IMR-90 (cell line): ENCODE measurements around the gene CCSER1. TPM values are rescaled to one million over a fixed set of nuclear protein-coding genes. Genes with fewer than 3 reads are reported as not detected.
"Not testable (repeated sequence)": the region's sequence is repeated elsewhere in the genome, so short reads cannot be mapped to it uniquely, and the experiment has no call there.

ENCODE experiments used
- ATAC-seq: fragments of 200-7000 bp; cut with Tn5 transposase; 2 replicates; pipeline ENCODE4 v1.9.1; 2020; ENCODE audit warnings: low read depth, mild to moderate bottlenecking, moderate library complexity
- BruUV-seq: library from RNA; stranded (reverse); fragments of 400-500 nt; replicated peaks from 2 replicates; lab custom pipeline; 2021; lab: Mats Ljungman, UMichigan
- CTCF ChIA-PET: fragments of 300-600 bp; formaldehyde crosslinking; extraction: SDS; loops from one replicate; lab custom pipeline; 2021; ENCODE audit warnings: antibody characterized with exemption; lab: Yijun Ruan, JAX
- POLR2A ChIA-PET: fragments of 300-600 bp; sonication (Branson Sonifier 250); formaldehyde crosslinking; loops from one replicate; lab custom pipeline; 2022; ENCODE audit warnings: antibody characterized with exemption; ENCODE audit not compliant: unreplicated experiment; lab: Charles Lee
- DNase-seq: peaks from one replicate; pipeline ENCODE4 v3.0.0; 2013
- H2AFZ ChIP-seq: replicated peaks from 2 replicates; pipeline ENCODE3; 2013; ENCODE audit warnings: low read length, mild to moderate bottlenecking; ENCODE audit not compliant: poor library complexity
- H2AK5ac ChIP-seq: 2 replicates; pipeline ENCODE4 v1.6.1; 2013; ENCODE audit warnings: low read depth, low read length, inconsistent platforms
- H2AK9ac ChIP-seq: replicated peaks from 2 replicates; pipeline ENCODE3; 2013; ENCODE audit warnings: mild to moderate bottlenecking, low read depth, low read length, moderate library complexity; ENCODE audit not compliant: poor library complexity
- H2BK120ac ChIP-seq: 2 replicates; pipeline ENCODE4 v1.6.1; 2013; ENCODE audit warnings: low read depth, low read length, inconsistent platforms
- H2BK15ac ChIP-seq: 3 replicates; pipeline ENCODE4 v1.6.1; 2013; ENCODE audit warnings: low read depth, low read length, inconsistent platforms
- H2BK20ac ChIP-seq: 2 replicates; pipeline ENCODE4 v1.6.1; 2013; ENCODE audit warnings: low read depth, mild to moderate bottlenecking, inconsistent platforms, low read length, moderate library complexity
- H2BK5ac ChIP-seq: 2 replicates; pipeline ENCODE4 v1.6.1; 2013; ENCODE audit warnings: mild to moderate bottlenecking, low read depth, low read length, inconsistent platforms; ENCODE audit not compliant: poor library complexity, severe bottlenecking
- H3K14ac ChIP-seq: replicated peaks from 2 replicates; pipeline ENCODE4 v1.6.1; 2013; ENCODE audit warnings: low read depth, low read length, inconsistent platforms
- H3K18ac ChIP-seq: 2 replicates; pipeline ENCODE4 v1.6.1; 2013; ENCODE audit warnings: low read depth, low read length, control low read depth
- H3K23ac ChIP-seq: 2 replicates; pipeline ENCODE4 v1.6.1; 2013; ENCODE audit warnings: low read depth, low read length, inconsistent platforms
- H3K27ac ChIP-seq: 2 replicates; pipeline ENCODE4 v1.5.1; 2013; ENCODE audit warnings: mild to moderate bottlenecking, control low read depth, low read length; ENCODE audit not compliant: insufficient read depth
- H3K27me3 ChIP-seq: 2 replicates; pipeline ENCODE4 v1.6.1; 2013; ENCODE audit warnings: low read length; ENCODE audit not compliant: control insufficient read depth, insufficient read depth
- H3K36me3 ChIP-seq: 2 replicates; pipeline ENCODE4 v1.6.1; 2013; ENCODE audit warnings: low read length, mixed read lengths; ENCODE audit not compliant: control insufficient read depth, insufficient read depth
- H3K4ac ChIP-seq: 2 replicates; pipeline ENCODE4 v1.6.1; 2013; ENCODE audit warnings: low read depth, low read length, inconsistent platforms
- H3K4me1 ChIP-seq: 2 replicates; pipeline ENCODE4 v1.6.1; 2013; ENCODE audit warnings: low read length, mixed read lengths; ENCODE audit not compliant: control insufficient read depth, insufficient read depth
- H3K4me2 ChIP-seq: 2 replicates; pipeline ENCODE4 v1.6.1; 2013; ENCODE audit warnings: low read depth, mild to moderate bottlenecking, control low read depth, low read length, moderate library complexity
- H3K4me3 ChIP-seq: 2 replicates; pipeline ENCODE4 v1.5.1; 2013; ENCODE audit warnings: low read depth, mild to moderate bottlenecking, control low read depth, low read length, moderate library complexity; ENCODE audit not compliant: insufficient read depth
- H3K56ac ChIP-seq: 2 replicates; pipeline ENCODE4 v1.6.1; 2013; ENCODE audit warnings: low read length, inconsistent platforms; ENCODE audit not compliant: insufficient read depth; ENCODE audit errors: extremely low read depth
- H3K79me1 ChIP-seq, 2 experiments: 2 replicates each; pipeline ENCODE4 v1.6.1; 2013; ENCODE audit warnings: low read length in 2 of 2, inconsistent platforms in 1 of 2, low read depth in 1 of 2
- H3K9ac ChIP-seq: 2 replicates; pipeline ENCODE4 v1.6.1; 2013; ENCODE audit warnings: low read depth, low read length, control low read depth
- H3K9me1 ChIP-seq: 2 replicates; pipeline ENCODE4 v1.6.1; 2013; ENCODE audit warnings: low read length, inconsistent platforms; ENCODE audit not compliant: insufficient read depth
- H3K9me3 ChIP-seq: 2 replicates; pipeline ENCODE4 v1.6.1; 2013; ENCODE audit warnings: low read length; ENCODE audit not compliant: control insufficient read depth, insufficient read depth
- H4K20me1 ChIP-seq: 2 replicates; pipeline ENCODE4 v1.6.1; 2013; ENCODE audit warnings: low read length, inconsistent platforms; ENCODE audit not compliant: insufficient read depth
- H4K5ac ChIP-seq: 2 replicates; pipeline ENCODE4 v1.6.1; 2013; ENCODE audit warnings: mild to moderate bottlenecking, low read depth, low read length, control low read depth
- H4K8ac ChIP-seq, 2 experiments: 2 replicates each; pipeline ENCODE4 v1.6.1; 2013; ENCODE audit warnings: low read depth in 2 of 2, low read length in 2 of 2, control low read depth in 1 of 2, inconsistent platforms in 1 of 2
- H4K91ac ChIP-seq: 2 replicates; pipeline ENCODE4 v1.6.1; 2013; ENCODE audit warnings: low read depth, low read length, inconsistent platforms; ENCODE audit not compliant: insufficient read depth
- WGBS, 2 experiments: methylation state at CpG; one replicate each; pipeline versions ENCODE4 v1.1.5 to v1.1.7; 2013; ENCODE audit warnings: missing lambda C conversion rate in 2 of 2; ENCODE audit not compliant: insufficient read length in 1 of 2; ENCODE audit errors: extremely low coverage in 2 of 2; 5-methylcytosine and 5-hydroxymethylcytosine counted together
- dilution Hi-C: fragments of 300-500 bp; cut with HindIII; formaldehyde crosslinking; loops from one replicate; pipeline ENCODE4 v1.14.3; 2018; ENCODE audit warnings: low sequenced_read_pairs; ENCODE audit not compliant: unreplicated experiment
- in situ Hi-C: fragments of 300-500 bp; cut with MboI; formaldehyde crosslinking; loops from 3 replicates; pipeline ENCODE4 v1.14.3; 2019; ENCODE audit warnings: low sequenced_read_pairs, inconsistent platforms, mixed read lengths
- intact Hi-C: fragments of 100-400 bp; cut with micrococcal nuclease; formaldehyde crosslinking; loops from 2 replicates; pipeline ENCODE4 v1.10.0; 2022
- polyA plus RNA-seq, 3 experiments: library from polyadenylated mRNA; depleted of rRNA; stranded (reverse); fragments of >200 nt; gene quantifications; 2 replicates each; pipeline ENCODE4 v1.2.3, GENCODE V29; 2012; ENCODE audit warnings: low replicate concordance in 1 of 3
- total RNA-seq: library from RNA; depleted of rRNA; stranded (reverse); fragments of >200 nt; gene quantifications from 2 replicates; pipeline ENCODE4 v1.2.3, GENCODE V29; 2012

CCSER1 gene
- total and polyA plus RNA-seq, 2 of the 4 experiments (the other 2 are of a cell fraction) = not detected

GRCh38 chr4:91326167-91326566 lies 1199.0 kb downstream of the CCSER1 start:
- H4K91ac ChIP-seq, H3K23ac ChIP-seq, H2BK20ac ChIP-seq, intact Hi-C loops, H3K9ac ChIP-seq, POLR2A ChIA-PET, ATAC-seq, H2BK120ac ChIP-seq, H2BK5ac ChIP-seq, H3K18ac ChIP-seq, in situ Hi-C loops, H3K4ac ChIP-seq, H4K20me1 ChIP-seq, H4K8ac ChIP-seq, H3K14ac ChIP-seq, H2BK15ac ChIP-seq, H3K27ac ChIP-seq, H3K9me1 ChIP-seq, H2AK5ac ChIP-seq, H2AK9ac ChIP-seq, H3K9me3 ChIP-seq, H3K56ac ChIP-seq, H2AFZ ChIP-seq, H4K5ac ChIP-seq, DNase-seq, H3K36me3 ChIP-seq, CTCF ChIA-PET, H3K4me3 ChIP-seq, dilution Hi-C loops, BruUV-seq, H3K27me3 ChIP-seq, H3K4me1 ChIP-seq, H3K4me2 ChIP-seq, H3K79me1 ChIP-seq: not testable (repeated sequence)
- 82% methylated on average over 1 of the region's 2 CpGs; no CpG with 5 or more reads in 1 of the 2 experiments for WGBS, 2 experiments
